Measurements from ENCODE around the gene LRRC18. TPM values are rescaled to one million over a fixed set of nuclear protein-coding genes. Genes with fewer than 3 reads are reported as not detected.

Gene LRRC18
- total and polyA plus RNA-seq, 9 of the 15 experiments (the other 6 are each of a cell fraction or from before 2014, with no cell fraction given): not detected

GRCh38 chr10:48981310-48981907 is 41.8 kb upstream of the LRRC18 start (continued):
- TF ChIP-seq ZNF318 (IDR thresholded peaks at IDR 0.05; ENCODE audit: borderline replicate concordance in 1 of 2, low read depth in 1 of 2) (no peak), ZNF165 (CRISPR knock-in tag; IDR thresholded peaks at IDR 0.05; ENCODE audit: borderline replicate concordance) (no peak), TFAM (CRISPR knock-in tag; conservative IDR thresholded peaks at IDR 0.05) (no peak), FOXJ3 (CRISPR knock-in tag; IDR thresholded peaks at IDR 0.05) (0 out of 2 replicates have a peak, but pooled peaks have one; percentile 35), MAX (CRISPR knock-in tag; IDR thresholded peaks at IDR 0.05) (peak; percentile 65; the same call in 1 of the 2 replicates), TARDBP (IDR thresholded peaks at IDR 0.05) (0 out of 2 replicates have a peak, but pooled peaks have one; percentile 51), GTF2F1 (IDR thresholded peaks at IDR 0.05; ENCODE audit: low read depth, low read length) (no peak), MYC (IDR thresholded peaks at IDR 0.05; ENCODE audit: low read depth, low read length) (peak; percentile 66), MYC (CRISPR knock-in tag; IDR thresholded peaks at IDR 0.05; ENCODE audit: borderline replicate concordance, low read depth) (no peak), HEY1 (CRISPR knock-in tag; IDR thresholded peaks at IDR 0.05; ENCODE audit: borderline replicate concordance) (no peak), TFAP4 (CRISPR knock-in tag; IDR thresholded peaks at IDR 0.05; ENCODE audit: borderline replicate concordance) (peak; percentile 78), NRF1 (conservative IDR thresholded peaks at IDR 0.05 in 1 of 2, IDR thresholded peaks at IDR 0.05 in 1 of 2) (no peak), MEIS2 (IDR thresholded peaks at IDR 0.05; ENCODE audit: partially characterized antibody) (no peak), JUN (IDR thresholded peaks at IDR 0.05; ENCODE audit: borderline replicate concordance, low read depth, low read length) (no peak), JUN (CRISPR knock-in tag; IDR thresholded peaks at IDR 0.05; ENCODE audit: borderline replicate concordance) (no peak), HOXB6 (CRISPR knock-in tag; IDR thresholded peaks at IDR 0.05; ENCODE audit: borderline replicate concordance) (no peak), ZNF133 (CRISPR knock-in tag; IDR thresholded peaks at IDR 0.05) (no peak), PML (IDR thresholded peaks at IDR 0.05; ENCODE audit: low read length) (no peak)

Measured in K562 (cell line).